NCI-H510A (cell line): ENCODE data around the gene MAML1.

Source experiments
- DNase-seq: peaks from one replicate; lab custom pipeline; 2025; lab: John Stamatoyannopoulos, UW

The MAML1 gene

GRCh38 chr5:179824745-179825112 lies 92.1 kb downstream of the MAML1 start:
- no peak for DNase-seq

DNA sequence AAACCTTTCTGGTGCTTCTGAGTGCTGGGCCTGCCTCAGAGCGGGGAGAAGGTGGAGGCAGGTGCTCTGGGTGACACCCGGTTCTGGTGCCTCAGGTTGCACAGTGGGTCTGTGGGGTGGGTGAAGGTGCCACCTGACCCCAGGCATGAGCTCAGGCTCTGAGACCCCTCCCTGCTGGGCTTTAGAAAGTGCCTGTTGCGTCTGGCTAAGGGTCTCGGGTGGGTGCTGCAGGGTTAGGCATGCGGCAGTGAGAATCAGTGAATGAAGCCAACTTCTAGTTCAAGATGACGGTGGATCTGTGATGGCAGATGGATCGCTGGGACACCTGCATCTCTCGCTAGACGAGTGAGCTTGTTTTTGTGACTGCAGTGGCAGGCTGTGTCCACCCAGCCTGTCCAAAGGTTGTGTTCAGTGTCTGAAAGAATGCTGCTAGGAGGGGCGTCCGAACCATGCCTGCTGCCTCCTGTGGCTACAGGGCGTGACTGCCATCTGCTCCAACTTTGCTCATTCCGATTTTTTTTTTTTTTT lies 93.1 kb downstream of the MAML1 start:
- no peak for DNase-seq
